ENCODE measurements around the gene MDM1. TPM values are rescaled to one million over a fixed set of nuclear protein-coding genes. Genes with fewer than 3 reads are reported as not detected.

The MDM1 gene
- polyA plus RNA-seq, 1 experiment, result 13.5 TPM

- no peak for TF ChIP-seq CTCF (IDR thresholded peaks at IDR 0.05; ENCODE audit: low read depth, low read length)
- POLR2A ChIA-PET, result interaction anchor here (1.0 kb wide), 1 partner anchor 16 kb away, joined by 5 read pairs; no protein-coding TSS in a partner anchor
- H3K27me3 ChIP-seq (ENCODE audit: control insufficient read depth, insufficient read depth, low read length), result no peaks in the 10 kb centered on the region
- DNase-seq (ENCODE audit: low read depth, low spot score), result no peak
- H3K27ac ChIP-seq (ENCODE audit: low read depth, low read length), result no peak overlapping the region
- H3K9me3 ChIP-seq (ENCODE audit: control insufficient read depth, insufficient read depth, low read length), result no peaks in the 10 kb centered on the region; the same call in 1 of the 2 replicates
- CTCF ChIA-PET, result interaction anchor here (0.7 to 2.6 kb wide), 5 partner anchors 11 to 475 kb away, joined by 3 to 10 read pairs (median 3); partner anchors contain the start of gene MDM2
- peak overlapping the region; percentile 78 for H3K4me3 ChIP-seq (ENCODE audit: low read depth, low read length)
Measured at GRCh38 chr12:68332728-68333630, 817 bp upstream of the MDM1 start.

- no peak for DNase-seq (ENCODE audit: low read depth, low spot score)
- peak overlapping the region; percentile 83 for H3K4me3 ChIP-seq (ENCODE audit: low read depth, low read length)
- POLR2A ChIA-PET, result interaction anchor here (1.0 kb wide), 1 partner anchor 14 kb away, joined by 5 read pairs; no protein-coding TSS in a partner anchor
- TF ChIP-seq CTCF (IDR thresholded peaks at IDR 0.05; ENCODE audit: low read depth, low read length), result no peak
- no peaks in the 10 kb centered on the region for H3K27me3 ChIP-seq (ENCODE audit: control insufficient read depth, insufficient read depth, low read length)
- no peaks in the 10 kb centered on the region; the same call in 1 of the 2 replicates for H3K9me3 ChIP-seq (ENCODE audit: control insufficient read depth, insufficient read depth, low read length)
- no peak overlapping the region for H3K27ac ChIP-seq (ENCODE audit: low read depth, low read length)
- CTCF ChIA-PET, result interaction anchor here (0.6 to 2.6 kb wide), 4 partner anchors 8 to 476 kb away, joined by 3 to 10 read pairs (median 6); partner anchors contain the start of gene MDM2
Measured at GRCh38 chr12:68331500-68331868, 678 bp downstream of the MDM1 start.

DNA sequence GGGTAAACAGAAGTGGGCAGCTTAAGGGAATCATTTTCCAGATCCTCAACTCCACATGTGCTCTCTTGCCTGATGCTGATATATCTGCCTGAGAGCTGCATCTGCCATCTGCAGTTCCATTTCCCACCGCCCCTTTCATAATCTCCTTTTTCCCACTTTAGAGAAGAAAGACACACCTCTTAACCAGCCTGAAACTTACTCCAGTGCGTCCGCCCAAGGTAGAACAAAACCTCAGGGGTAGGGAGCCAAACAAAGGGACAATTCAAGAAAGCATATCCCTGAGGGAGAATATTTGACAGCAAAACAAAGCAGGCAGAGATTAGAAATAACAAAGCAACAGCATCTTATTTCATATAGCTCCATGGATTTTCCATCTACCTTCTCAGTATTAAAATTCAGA, 4.3 kb downstream of the MDM1 start:
- ChIA-PET POLR2A (no interaction called here), CTCF (interaction anchor here (1.2 to 1.5 kb wide), 2 partner anchors 11 to 104 kb away, joined by 3 to 11 read pairs; no protein-coding TSS in a partner anchor)
- TF ChIP-seq CTCF (IDR thresholded peaks at IDR 0.05; ENCODE audit: low read depth, low read length), result no peak
- no peaks in the 10 kb centered on the region for H3K27me3 ChIP-seq (ENCODE audit: control insufficient read depth, insufficient read depth, low read length)
- no peak overlapping the region for H3K4me3 ChIP-seq (ENCODE audit: low read depth, low read length)
- H3K9me3 ChIP-seq (ENCODE audit: control insufficient read depth, insufficient read depth, low read length), result no peaks in the 10 kb centered on the region; the same call in 1 of the 2 replicates
- DNase-seq (ENCODE audit: low read depth, low spot score), result no peak
- no peak overlapping the region for H3K27ac ChIP-seq (ENCODE audit: low read depth, low read length)

- no peak overlapping the region for H3K4me3 ChIP-seq (ENCODE audit: low read depth, low read length)
- no peak for DNase-seq (ENCODE audit: low read depth, low spot score)
- H3K27me3 ChIP-seq (ENCODE audit: control insufficient read depth, insufficient read depth, low read length), result no peaks in the 10 kb centered on the region
- ChIA-PET POLR2A (no interaction called here), CTCF (interaction anchor here (1.0 to 1.5 kb wide), 2 partner anchors 10 to 286 kb away, joined by 4 to 11 read pairs; no protein-coding TSS in a partner anchor)
- TF ChIP-seq CTCF (IDR thresholded peaks at IDR 0.05; ENCODE audit: low read depth, low read length), result no peak
- H3K27ac ChIP-seq (ENCODE audit: low read depth, low read length), result no peak overlapping the region
- H3K9me3 ChIP-seq (ENCODE audit: control insufficient read depth, insufficient read depth, low read length), result no peaks in the 10 kb centered on the region
Measured at GRCh38 chr12:68326716-68327115, 5.4 kb downstream of the MDM1 start.

- DNase-seq (ENCODE audit: low read depth, low spot score), result no peak
- ChIA-PET CTCF (interaction anchor here (1.1 to 3.6 kb wide), 2 partner anchors 9 to 102 kb away, joined by 4 to 20 read pairs; no protein-coding TSS in a partner anchor), POLR2A (no interaction called here)
- TF ChIP-seq CTCF (IDR thresholded peaks at IDR 0.05; ENCODE audit: low read depth, low read length), result no peak
- no peaks in the 10 kb centered on the region for H3K27me3 ChIP-seq (ENCODE audit: control insufficient read depth, insufficient read depth, low read length)
- H3K4me3 ChIP-seq (ENCODE audit: low read depth, low read length), result no peak overlapping the region
- H3K9me3 ChIP-seq (ENCODE audit: control insufficient read depth, insufficient read depth, low read length), result no peaks in the 10 kb centered on the region
- no peak overlapping the region for H3K27ac ChIP-seq (ENCODE audit: low read depth, low read length)
Measured at GRCh38 chr12:68325966-68326365, 6.2 kb downstream of the MDM1 start.
